PC-3 (cell line): ENCODE results near the gene TBC1D2B. TPM values are rescaled to one million over a fixed set of nuclear protein-coding genes. Genes with fewer than 3 reads are reported as not detected.

ENCODE experiments used
- ATAC-seq: fragments of 200-7000 bp; cut with Tn5 transposase; 2 replicates; pipeline ENCODE4 v1.9.1; 2020; ENCODE audit warnings: mild to moderate bottlenecking, moderate library complexity
- BruUV-seq: library from RNA; stranded (reverse); fragments of 400-500 nt; replicated peaks from 2 replicates; lab custom pipeline; 2021; lab: Mats Ljungman, UMichigan
- CTCF ChIA-PET: fragments of 300-600 bp; sonication (Branson Sonifier 250); formaldehyde crosslinking; loops from one replicate; lab custom pipeline; 2022; ENCODE audit warnings: antibody characterized with exemption; lab: Charles Lee
- POLR2A ChIA-PET: fragments of 300-600 bp; sonication (Branson Sonifier 250); formaldehyde crosslinking; loops from one replicate; lab custom pipeline; 2022; ENCODE audit warnings: antibody characterized with exemption; ENCODE audit not compliant: unreplicated experiment; lab: Charles Lee
- DNase-seq: peaks from one replicate; pipeline ENCODE4 v3.0.0-alpha.2; 2015
- H2AFZ ChIP-seq: fragments of 300-600 bp; sonication (generic); 2 replicates; pipeline ENCODE4 v1.6.0; 2016; ENCODE audit warnings: antibody characterized with exemption, low read length
- H3F3A ChIP-seq: fragments of 300-600 bp; sonication (generic); one replicate; pipeline ENCODE4 v1.6.0; 2017; ENCODE audit warnings: antibody characterized with exemption, low read length, control low read depth, mild to moderate bottlenecking; ENCODE audit not compliant: unreplicated experiment
- H3K27ac ChIP-seq: fragments of 300-600 bp; sonication (generic); 2 replicates; pipeline ENCODE4 v1.5.1; 2016; ENCODE audit warnings: mild to moderate bottlenecking, low read length
- H3K27me3 ChIP-seq: fragments of 300-600 bp; sonication (generic); 2 replicates; pipeline ENCODE4 v1.6.1; 2016; ENCODE audit warnings: low read length, mixed read lengths
- H3K36me3 ChIP-seq: fragments of 300-600 bp; sonication (generic); 2 replicates; pipeline ENCODE4 v1.6.1; 2016; ENCODE audit warnings: low read depth, mixed run types, low read length, mixed read lengths
- H3K4me1 ChIP-seq: fragments of 300-600 bp; sonication (generic); 2 replicates; pipeline ENCODE4 v1.5.1; 2016; ENCODE audit warnings: low read length; ENCODE audit not compliant: insufficient read depth
- H3K4me2 ChIP-seq: fragments of 300-600 bp; sonication (generic); 2 replicates; pipeline ENCODE4 v1.6.0; 2016; ENCODE audit warnings: low read length
- H3K4me3 ChIP-seq: fragments of 300-600 bp; sonication (generic); 2 replicates; pipeline ENCODE4 v1.5.1; 2016; ENCODE audit warnings: mild to moderate bottlenecking, low read length, mixed read lengths
- H3K79me2 ChIP-seq: fragments of 300-600 bp; sonication (generic); 2 replicates; pipeline ENCODE4 v1.6.1; 2017; ENCODE audit warnings: low read length, mixed read lengths
- H3K9ac ChIP-seq: fragments of 300-600 bp; sonication (generic); 2 replicates; pipeline ENCODE4 v1.6.0; 2016; ENCODE audit warnings: mild to moderate bottlenecking, low read length
- H3K9me2 ChIP-seq: fragments of 300-600 bp; sonication (generic); replicated peaks from 2 replicates; pipeline ENCODE4 v1.6.1; 2016; ENCODE audit warnings: mixed run types, low read length, mixed read lengths
- H3K9me3 ChIP-seq: fragments of 300-600 bp; sonication (generic); 2 replicates; pipeline ENCODE4 v1.6.1; 2016; ENCODE audit warnings: low read length, mixed read lengths
- H4K20me1 ChIP-seq: fragments of 300-600 bp; sonication (generic); 2 replicates; pipeline ENCODE4 v1.6.1; 2016; ENCODE audit warnings: low read length, mixed read lengths
- CTCF ChIP-seq: fragments of 300-600 bp; sonication (generic); conservative IDR thresholded peaks from 2 replicates; pipeline ENCODE4 v1.5.1; 2017; ENCODE audit warnings: antibody characterized with exemption, low read depth, mild to moderate bottlenecking, low read length
- EZH2 ChIP-seq: fragments of 300-600 bp; sonication (generic); IDR thresholded peaks from one replicate; pipeline ENCODE4 v1.6.1; 2017; ENCODE audit warnings: antibody characterized with exemption, mild to moderate bottlenecking, low read length; ENCODE audit not compliant: unreplicated experiment
- EZH2phosphoT487 ChIP-seq: fragments of 300-600 bp; sonication (generic); IDR thresholded peaks from 2 replicates; pipeline ENCODE4 v1.6.1; 2018; ENCODE audit warnings: mild to moderate bottlenecking, antibody characterized with exemption, low read length, borderline replicate concordance
- intact Hi-C: fragments of 100-400 bp; cut with micrococcal nuclease; formaldehyde crosslinking; loops from 2 replicates; pipeline ENCODE4 v1.9.0; 2023
- total RNA-seq: library from RNA; depleted of rRNA; stranded (reverse); fragments of >200 nt; gene quantifications from 2 replicates; pipeline ENCODE4 v1.2.3, GENCODE V29; 2014

The TBC1D2B gene
- total RNA-seq, 1 experiment from 2014 or later, result 19.0 TPM

GRCh38 chr15:77985031-77985930 lies 92.2 kb downstream of the TBC1D2B start:
- Histone ChIP-seq H3K27ac (no peak overlapping the region), H3K9me3 (no peaks in the 10 kb centered on the region), H3K4me2 (no peak overlapping the region), H4K20me1 (no peaks in the 10 kb centered on the region), H3K9me2 (no peaks in the 10 kb centered on the region), H3K4me1 (no peaks in the 10 kb centered on the region), H3K79me2 (no peaks in the 10 kb centered on the region), H3K4me3 (no peak overlapping the region), H3K36me3 (no peaks in the 10 kb centered on the region), H3K27me3 (no peaks in the 10 kb centered on the region), H3K9ac (no peak overlapping the region), H2AFZ (no peak overlapping the region), H3F3A (no peaks in the 10 kb centered on the region)
- BruUV-seq, result no TSS peak
- intact Hi-C loops, result no loop called here
- ChIA-PET POLR2A (no interaction called here), CTCF (no interaction called here)
- DNase-seq (no peak), ATAC-seq (no peak)
- no peak for TF ChIP-seq CTCF
- TF ChIP-seq EZH2, result no peak
- TF ChIP-seq EZH2phosphoT487, result no peak

GRCh38 chr15:77984446-77984861 lies 93.1 kb downstream of the TBC1D2B start:
- H3K36me3 ChIP-seq, result no peaks in the 10 kb centered on the region
- no peak overlapping the region for H3K9ac ChIP-seq
- DNase-seq (no peak), ATAC-seq (no peak)
- H3K4me3 ChIP-seq, result no peak overlapping the region
- intact Hi-C loops, result no loop called here
- ChIA-PET POLR2A (no interaction called here), CTCF (no interaction called here)
- BruUV-seq, result no TSS peak
- H4K20me1 ChIP-seq, result no peaks in the 10 kb centered on the region
- no peaks in the 10 kb centered on the region for H3K27me3 ChIP-seq
- H2AFZ ChIP-seq, result no peak overlapping the region
- H3F3A ChIP-seq, result no peaks in the 10 kb centered on the region
- no peaks in the 10 kb centered on the region for H3K9me3 ChIP-seq
- H3K27ac ChIP-seq, result no peak overlapping the region
- TF ChIP-seq EZH2 (no peak), CTCF (no peak), EZH2phosphoT487 (no peak)
- H3K79me2 ChIP-seq, result no peaks in the 10 kb centered on the region
- no peaks in the 10 kb centered on the region for H3K9me2 ChIP-seq
- no peaks in the 10 kb centered on the region for H3K4me1 ChIP-seq
- H3K4me2 ChIP-seq, result no peak overlapping the region
